HCT116 (cell line): ENCODE measurements around the gene NECAP2. TPM values are rescaled to one million over a fixed set of nuclear protein-coding genes. Genes with fewer than 3 reads are reported as not detected.

Source experiments
- ATAC-seq: fragments of 200-7000 bp; cut with Tn5 transposase; 2 replicates; pipeline ENCODE4 v1.9.1; 2020; ENCODE audit warnings: mild to moderate bottlenecking, moderate library complexity
- BruUV-seq: library from RNA; stranded (reverse); fragments of 400-500 nt; replicated peaks from 2 replicates; lab custom pipeline; 2021; lab: Mats Ljungman, UMichigan
- CTCF ChIA-PET: fragments of 300-600 bp; sonication (Branson Sonifier 250); formaldehyde crosslinking; loops from one replicate; lab custom pipeline; 2021; ENCODE audit warnings: antibody characterized with exemption; lab: Charles Lee
- POLR2A ChIA-PET: fragments of 300-600, 350-600 bp; sonication (Branson Sonifier 250); formaldehyde crosslinking; loops from one replicate; lab custom pipeline; 2021; ENCODE audit warnings: antibody characterized with exemption; lab: Charles Lee
- RAD21 ChIA-PET, 2 experiments: fragments of 300-600 bp; sonication (Branson Sonifier 250); formaldehyde crosslinking; loops; one replicate each; lab custom pipeline; 2023; ENCODE audit warnings: low total read pairs in 2 of 2; ENCODE audit not compliant: uncharacterized antibody in 2 of 2, unreplicated experiment in 2 of 2, low non-redundant PET in 1 of 2; lab: Charles Lee
- DNase-seq: peaks from one replicate; pipeline ENCODE4 v3.0.0-alpha.2; 2010; ENCODE audit warnings: low read depth, low spot score
- H2AFZ ChIP-seq: fragments of 200-600 bp; shearing (Covaris generic), sonication (generic); 2 replicates; pipeline ENCODE4 v1.6.1; 2017; ENCODE audit warnings: low read depth, mixed run types, mixed read lengths, antibody characterized with exemption, low read length; ENCODE audit not compliant: poor library complexity, severe bottlenecking
- H3K27ac ChIP-seq: 2 replicates; pipeline ENCODE4 v1.5.1; 2012; ENCODE audit warnings: low read depth, low read length
- H3K27me3 ChIP-seq: fragments of 200-600 bp; sonication (generic); 2 replicates; pipeline ENCODE4 v1.6.1; 2016; ENCODE audit warnings: mixed run types, low read length, mixed read lengths; ENCODE audit not compliant: insufficient read depth
- H3K36me3 ChIP-seq, 2 experiments: fragments of 200-500 bp in 1 of 2; fragments of 200-600 bp in 1 of 2; sonication (Bioruptor generic) in 1 of 2; sonication (generic) in 1 of 2; 2 replicates each; pipeline versions ENCODE4 v1.5.1 to v1.6.1; 2014 to 2016; ENCODE audit warnings: low read length in 2 of 2, inconsistent platforms in 1 of 2, mixed read lengths in 1 of 2, mixed run types in 1 of 2; ENCODE audit not compliant: insufficient read depth in 2 of 2, control insufficient read depth in 1 of 2
- H3K4me1 ChIP-seq, 2 experiments: fragments of 200-600 bp in 1 of 2; sonication (generic) in 1 of 2; 2 replicates each; pipeline versions ENCODE4 v1.5.1 to v1.6.1; 2012 to 2017; ENCODE audit warnings: low read length in 2 of 2, inconsistent platforms in 1 of 2, mild to moderate bottlenecking in 1 of 2, mixed read lengths in 1 of 2, mixed run types in 1 of 2, moderate library complexity in 1 of 2; ENCODE audit not compliant: insufficient read depth in 2 of 2, control insufficient read depth in 1 of 2
- H3K4me2 ChIP-seq: fragments of 200-600 bp; sonication (generic); 2 replicates; pipeline ENCODE4 v1.6.1; 2017; ENCODE audit warnings: mixed run types, low read length, mixed read lengths
- H3K4me3 ChIP-seq, 2 experiments: fragments of 200-600 bp in 1 of 2; sonication (generic) in 1 of 2; replicated peaks in 1 of 2; 2 replicates each; pipeline ENCODE4 v1.5.1; 2011 to 2016; ENCODE audit warnings: low read length in 2 of 2, control low read depth in 1 of 2, low read depth in 1 of 2, mild to moderate bottlenecking in 1 of 2, mixed read lengths in 1 of 2, mixed run types in 1 of 2
- H3K79me2 ChIP-seq: fragments of 200-600 bp; sonication (generic); 2 replicates; pipeline ENCODE4 v1.6.1; 2017; ENCODE audit warnings: mild to moderate bottlenecking, mixed run types, low read length, moderate library complexity, mixed read lengths; ENCODE audit not compliant: insufficient read depth
- H3K9ac ChIP-seq: fragments of 200-600 bp; sonication (generic); 2 replicates; pipeline ENCODE4 v1.6.1; 2016; ENCODE audit warnings: low read length, mixed read lengths
- H3K9me2 ChIP-seq: fragments of 200-600 bp; sonication (generic), shearing (Covaris generic); 2 replicates; pipeline ENCODE4 v1.6.1; 2017; ENCODE audit warnings: mixed run types, mild to moderate bottlenecking, moderate library complexity; ENCODE audit not compliant: insufficient read depth
- H3K9me3 ChIP-seq, 2 experiments: fragments of 200-500 bp in 1 of 2; fragments of 200-600 bp in 1 of 2; sonication (Bioruptor generic) in 1 of 2; sonication (generic) in 1 of 2; 2 replicates each; pipeline ENCODE4 v1.6.1; 2014 to 2017; ENCODE audit warnings: low read length in 2 of 2, mixed read lengths in 2 of 2, inconsistent platforms in 1 of 2, low read depth in 1 of 2, mild to moderate bottlenecking in 1 of 2, mixed run types in 1 of 2, moderate library complexity in 1 of 2; ENCODE audit not compliant: control insufficient read depth in 1 of 2, insufficient read depth in 1 of 2
- H4K20me1 ChIP-seq: fragments of 200-600 bp; sonication (generic), shearing (Covaris generic); 2 replicates; pipeline ENCODE4 v1.6.1; 2017; ENCODE audit warnings: mixed run types, mild to moderate bottlenecking, moderate library complexity; ENCODE audit not compliant: insufficient read depth
- ATF3 ChIP-seq: IDR thresholded peaks from 2 replicates; pipeline ENCODE4 v1.6.1; 2012
- CBX3 ChIP-seq: IDR thresholded peaks from 2 replicates; pipeline ENCODE4 v1.6.1; 2012; ENCODE audit warnings: low read depth
- CEBPB ChIP-seq: IDR thresholded peaks from 2 replicates; pipeline ENCODE4 v1.6.1; 2012; ENCODE audit warnings: low read depth
- ELF1 ChIP-seq: IDR thresholded peaks from 2 replicates; pipeline ENCODE4 v1.6.1; 2012; ENCODE audit warnings: low read depth, borderline replicate concordance
- EZH2phosphoT487 ChIP-seq: fragments of 200-600 bp; IDR thresholded peaks from 2 replicates; pipeline ENCODE4 v1.6.1; 2018; ENCODE audit warnings: antibody characterized with exemption, borderline replicate concordance
- JUND ChIP-seq: IDR thresholded peaks from 2 replicates; pipeline ENCODE4 v1.6.1; 2012
- POLR2AphosphoS5 ChIP-seq: IDR thresholded peaks from 2 replicates; pipeline ENCODE4 v1.6.1; 2011; ENCODE audit warnings: mild to moderate bottlenecking, low read depth, low read length, moderate library complexity
- REST ChIP-seq: IDR thresholded peaks from 2 replicates; pipeline ENCODE4 v1.6.1; 2012; ENCODE audit warnings: low read depth
- SIN3A ChIP-seq: IDR thresholded peaks from 2 replicates; pipeline ENCODE4 v1.6.1; 2012; ENCODE audit warnings: low read depth
- ZBTB33 ChIP-seq: IDR thresholded peaks from 2 replicates; pipeline ENCODE4 v1.6.1; 2011; ENCODE audit warnings: mild to moderate bottlenecking, low read length, moderate library complexity; ENCODE audit not compliant: insufficient replicate concordance; ENCODE audit errors: extremely low read depth
- ZNF274 ChIP-seq: fragments of 200-500 bp; sonication (Bioruptor generic); IDR thresholded peaks from 2 replicates; pipeline ENCODE4 v1.6.1; 2014; ENCODE audit warnings: mild to moderate bottlenecking, low read depth, low read length, inconsistent platforms
- intact Hi-C: fragments of 100-400 bp; cut with micrococcal nuclease; formaldehyde crosslinking; loops from 2 replicates; pipeline ENCODE4 v1.10.0; 2022
- total RNA-seq: library from RNA; stranded (reverse); gene quantifications from one replicate; pipeline ENCODE4 v1.2.1, GENCODE V29; 2021; ENCODE audit not compliant: unreplicated experiment

Gene NECAP2
- total RNA-seq, 1 experiment from 2014 or later = 35.5 TPM

- TF ChIP-seq REST = no peak
- peak; percentile 91; the same call in 1 of the 2 replicates for TF ChIP-seq CBX3
- peak; percentile 96 for TF ChIP-seq SIN3A
- no peak for TF ChIP-seq JUND
These were observed at the start of gene NECAP2 (continued) for GRCh38 chr1:16440470-16441281.

GRCh38 chr1:16391411-16391810 is 49.1 kb upstream of the NECAP2 start:
- Histone ChIP-seq H3K4me3 (no peak overlapping the region), H3K27me3 (no peaks in the 10 kb centered on the region)
- TF ChIP-seq ELF1 = no peak
- TF ChIP-seq ZNF274 = no peak
- TF ChIP-seq ATF3 = no peak
- no peak for TF ChIP-seq POLR2AphosphoS5
- no peak for TF ChIP-seq ZBTB33
- no peak for TF ChIP-seq EZH2phosphoT487
- TF ChIP-seq CEBPB = 0 out of 2 replicates have a peak, but pooled peaks have one; percentile 12
- TF ChIP-seq, all 23 proteins: peak for 1
- peaks cover 79% of the 10 kb centered on the region for H3K79me2 ChIP-seq
- CTCF ChIA-PET = no interaction called here
- H3K4me2 ChIP-seq = no peak overlapping the region
- H3K4me1 ChIP-seq = peaks cover 19 to 31% of the 10 kb centered on the region in 2 experiments
- DNase-seq (no peak), ATAC-seq (no peak)
- no peaks in the 10 kb centered on the region for H3K9me3 ChIP-seq
- POLR2A ChIA-PET = no interaction called here
- intact Hi-C loops = no loop called here
- no peak overlapping the region for H2AFZ ChIP-seq
- RAD21 ChIA-PET = no interaction called here
- H3K9ac ChIP-seq = no peak overlapping the region
- no TSS peak for BruUV-seq
- no peaks in the 10 kb centered on the region for H3K9me2 ChIP-seq
- peaks cover 11 to 19% of the 10 kb centered on the region in 2 experiments; a peak in 3 of 4 replicates for H3K36me3 ChIP-seq
- no peak overlapping the region for H3K27ac ChIP-seq
- peaks cover 26% of the 10 kb centered on the region for H4K20me1 ChIP-seq
